GM12891 (cell line): ENCODE measurements around the gene CAMKMT.

ENCODE experiments used
- DNase-seq: peaks from one replicate; pipeline ENCODE4 v3.0.0; 2011; ENCODE audit warnings: low spot score; ENCODE audit not compliant: insufficient read length
- FAIRE-seq: peaks from 2 replicates; lab custom pipeline; 2011; peaks lifted over from hg19 to GRCh38; lab: Jason Lieb, UNC
- PAX5 ChIP-seq: IDR thresholded peaks from 2 replicates; pipeline ENCODE4 v1.6.1; 2011; ENCODE audit warnings: low read length, moderate library complexity, mild to moderate bottlenecking; ENCODE audit not compliant: insufficient read depth, severe bottlenecking
- POLR2A ChIP-seq: IDR thresholded peaks from 2 replicates; pipeline ENCODE4 v1.6.1; 2011; ENCODE audit warnings: low read depth, low read length, control low read depth
- POLR2AphosphoS5 ChIP-seq: IDR thresholded peaks from 2 replicates; pipeline ENCODE4 v1.6.1; 2011; ENCODE audit warnings: low read depth, low read length, control low read depth
- POU2F2 ChIP-seq: IDR thresholded peaks from 2 replicates; pipeline ENCODE4 v1.6.1; 2011; ENCODE audit warnings: low read depth, mild to moderate bottlenecking, control low read depth, low read length, moderate library complexity
- SPI1 ChIP-seq: IDR thresholded peaks from 2 replicates; pipeline ENCODE4 v1.6.1; 2011; ENCODE audit warnings: low read depth, low read length, control low read depth
- TAF1 ChIP-seq: IDR thresholded peaks from 2 replicates; pipeline ENCODE4 v1.6.1; 2011; ENCODE audit warnings: low read depth, low read length, control low read depth

The CAMKMT gene

DNA sequence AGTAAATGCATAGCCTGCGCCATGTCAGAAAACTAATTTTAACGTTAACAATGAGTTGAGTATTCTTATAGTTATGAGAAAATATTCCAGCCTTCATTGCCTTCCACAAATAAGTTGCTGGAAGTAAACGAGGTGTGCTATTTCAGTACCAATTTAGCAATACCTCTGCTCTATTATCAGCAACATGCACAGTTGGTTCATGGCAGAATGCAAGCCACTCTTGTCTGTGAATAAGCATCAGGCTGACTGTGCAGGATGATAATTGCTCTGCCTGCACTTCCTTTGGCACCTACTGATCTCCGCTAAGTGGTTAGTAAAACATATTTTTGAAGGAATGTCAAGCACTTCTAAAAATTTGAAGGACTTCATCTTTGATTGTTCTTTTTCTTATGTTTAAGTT is 317.8 kb downstream of the CAMKMT start:
- FAIRE-seq = no peak
- TF ChIP-seq PAX5 = no peak
- TF ChIP-seq POLR2AphosphoS5 = no peak
- TF ChIP-seq TAF1 = no peak
- TF ChIP-seq POU2F2 = no peak
- no peak for TF ChIP-seq POLR2A
- no peak for TF ChIP-seq SPI1

DNA sequence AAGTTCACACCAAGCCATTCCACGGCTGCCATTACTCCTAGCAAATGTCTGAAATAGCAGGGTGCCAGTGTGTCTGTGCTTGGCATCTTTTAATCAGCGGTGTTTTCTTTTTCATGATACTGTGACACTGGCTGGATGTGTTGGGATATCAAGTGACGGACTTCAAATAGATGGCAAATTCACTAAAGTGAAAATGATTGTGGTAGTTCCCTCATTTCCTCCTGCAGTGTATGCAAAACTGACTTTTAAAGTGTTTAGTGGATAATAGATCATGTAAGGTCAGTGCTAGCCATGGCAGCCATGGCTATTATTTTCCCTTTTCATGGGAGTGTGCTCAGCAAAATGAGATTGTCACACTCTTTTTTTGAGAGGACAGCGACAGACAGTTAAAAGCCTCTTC is 318.2 kb downstream of the CAMKMT start:
- no peak for TF ChIP-seq SPI1
- TF ChIP-seq POLR2A = no peak
- TF ChIP-seq PAX5 = no peak
- no peak for TF ChIP-seq TAF1
- no peak for TF ChIP-seq POLR2AphosphoS5
- no peak for TF ChIP-seq POU2F2
- DNase-seq (no peak), FAIRE-seq (no peak)

More for the DNA sequence above, 317.8 kb downstream of the CAMKMT start:
- DNase-seq = no peak

DNA sequence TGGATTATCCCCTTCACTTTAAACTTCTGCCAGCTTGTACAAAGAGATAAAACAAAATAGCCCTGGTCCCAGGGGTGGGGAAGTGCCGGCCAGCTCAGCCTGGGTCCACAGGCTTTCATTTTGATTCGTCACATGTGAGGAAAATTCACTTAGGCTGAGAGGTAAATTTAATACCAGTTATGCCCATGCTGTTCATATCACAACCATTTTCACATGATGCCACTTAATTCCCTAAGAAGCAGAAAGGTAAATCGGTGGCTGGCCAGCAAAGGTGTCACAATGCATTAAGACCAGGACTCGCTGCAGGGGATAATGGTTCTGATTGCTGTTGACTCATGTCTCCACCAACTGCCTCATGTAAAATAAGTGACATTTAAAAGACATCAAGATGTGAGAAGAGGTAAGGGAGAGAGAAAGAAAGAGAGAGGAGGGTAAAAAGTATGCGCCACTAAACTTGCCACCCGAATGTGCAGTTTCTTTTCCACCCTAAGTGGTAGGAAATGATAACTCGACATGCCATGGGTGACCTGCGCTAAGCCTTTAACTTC is 318.8 kb downstream of the CAMKMT start:
- FAIRE-seq (no peak), DNase-seq (no peak)
- TF ChIP-seq POU2F2 (no peak), SPI1 (no peak), POLR2AphosphoS5 (no peak), TAF1 (no peak), POLR2A (no peak), PAX5 (no peak)

DNA sequence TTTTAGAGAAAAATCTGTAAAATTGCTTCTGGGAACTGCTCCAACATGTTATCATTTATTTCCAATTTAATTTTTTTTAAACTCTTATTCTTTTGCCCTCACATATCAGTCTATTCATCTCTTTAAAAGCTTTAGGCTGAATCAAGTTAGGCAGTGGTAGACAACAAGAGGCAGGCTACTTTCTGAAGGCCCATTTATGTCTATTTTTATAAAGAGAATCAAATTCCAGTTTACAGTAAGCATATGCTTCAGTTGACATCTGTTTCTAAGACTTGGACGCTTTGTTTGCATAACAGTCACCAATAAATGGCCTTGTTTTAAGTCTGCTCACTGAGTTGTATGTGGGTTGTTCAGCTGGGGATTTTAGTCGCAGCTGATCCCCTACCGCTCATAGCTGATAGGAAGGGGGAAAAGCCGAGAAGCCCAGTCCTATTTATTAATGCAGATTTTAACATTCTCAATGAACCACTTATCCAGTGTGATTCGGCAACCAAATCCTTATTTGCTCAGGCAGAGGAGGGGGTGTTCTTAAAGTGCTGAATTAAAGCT is 319.3 kb downstream of the CAMKMT start:
- no peak for DNase-seq
- TF ChIP-seq PAX5 (no peak), POLR2A (no peak), SPI1 (no peak), POLR2AphosphoS5 (no peak), TAF1 (no peak), POU2F2 (no peak)
- FAIRE-seq = no peak

DNA sequence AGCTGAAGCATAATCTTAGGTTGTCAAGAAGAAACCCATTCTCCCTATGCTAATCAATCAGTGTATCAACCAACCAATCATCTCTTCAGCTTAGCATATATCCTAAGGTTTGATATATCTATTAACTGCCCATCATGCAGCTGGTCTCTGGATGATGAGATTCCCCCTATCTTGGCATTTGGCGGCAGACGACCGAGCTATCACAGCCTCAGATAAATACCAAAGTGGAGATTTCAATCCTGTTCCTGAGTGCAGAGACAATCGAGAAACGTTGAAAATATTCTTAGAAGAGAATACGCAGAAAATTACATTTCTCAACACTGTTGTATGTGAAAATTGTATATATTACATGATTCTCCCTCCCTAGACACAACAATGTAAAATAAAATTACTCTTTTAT is 320.7 kb downstream of the CAMKMT start:
- no peak for FAIRE-seq
- no peak for DNase-seq
- TF ChIP-seq SPI1 (no peak), POU2F2 (no peak), PAX5 (no peak), POLR2A (no peak), TAF1 (no peak), POLR2AphosphoS5 (no peak)

DNA sequence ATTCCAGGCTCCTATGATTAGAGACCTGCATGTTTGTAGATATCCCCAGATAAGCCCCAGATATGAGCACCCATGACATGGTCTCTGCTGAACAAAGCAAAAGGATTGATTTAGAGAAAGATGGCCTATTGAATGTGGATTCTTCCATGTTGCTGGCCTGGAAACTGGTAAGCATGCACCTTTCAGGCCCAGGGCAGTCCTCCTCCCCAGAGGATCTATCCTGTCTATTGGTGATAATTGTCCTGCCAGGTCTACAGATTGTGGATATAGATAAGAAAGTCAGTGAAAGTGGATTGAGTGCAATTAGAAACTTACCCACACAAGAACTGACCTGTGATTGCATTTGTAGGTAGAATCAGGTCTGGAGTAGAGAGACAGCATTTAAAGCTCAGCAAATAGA is 322.8 kb downstream of the CAMKMT start:
- no peak for DNase-seq
- FAIRE-seq = no peak
- TF ChIP-seq POLR2A (no peak), SPI1 (no peak), PAX5 (no peak), POLR2AphosphoS5 (no peak), POU2F2 (no peak), TAF1 (no peak)

DNA sequence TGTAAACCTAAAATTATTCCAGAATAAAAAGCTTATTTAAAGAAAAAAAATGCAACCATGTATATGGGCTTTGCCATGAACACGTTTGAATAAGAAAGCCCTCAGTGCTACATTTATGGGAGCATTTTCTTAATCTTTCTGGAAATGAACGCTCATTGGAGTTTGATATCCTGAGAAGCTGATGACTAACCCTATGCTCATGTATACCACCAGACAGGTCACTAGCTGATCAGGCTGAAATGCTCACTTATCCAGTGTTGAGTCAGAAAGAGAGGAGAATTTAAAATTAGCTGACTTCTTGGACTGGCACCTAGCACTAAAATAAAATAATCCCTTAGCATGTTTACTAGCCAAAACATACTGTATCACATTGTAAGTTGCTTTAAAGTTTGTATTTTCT is 324.8 kb downstream of the CAMKMT start:
- TF ChIP-seq POLR2AphosphoS5 (no peak), POU2F2 (no peak), SPI1 (no peak), TAF1 (no peak), POLR2A (no peak), PAX5 (no peak)
- DNase-seq (no peak), FAIRE-seq (no peak)

DNA sequence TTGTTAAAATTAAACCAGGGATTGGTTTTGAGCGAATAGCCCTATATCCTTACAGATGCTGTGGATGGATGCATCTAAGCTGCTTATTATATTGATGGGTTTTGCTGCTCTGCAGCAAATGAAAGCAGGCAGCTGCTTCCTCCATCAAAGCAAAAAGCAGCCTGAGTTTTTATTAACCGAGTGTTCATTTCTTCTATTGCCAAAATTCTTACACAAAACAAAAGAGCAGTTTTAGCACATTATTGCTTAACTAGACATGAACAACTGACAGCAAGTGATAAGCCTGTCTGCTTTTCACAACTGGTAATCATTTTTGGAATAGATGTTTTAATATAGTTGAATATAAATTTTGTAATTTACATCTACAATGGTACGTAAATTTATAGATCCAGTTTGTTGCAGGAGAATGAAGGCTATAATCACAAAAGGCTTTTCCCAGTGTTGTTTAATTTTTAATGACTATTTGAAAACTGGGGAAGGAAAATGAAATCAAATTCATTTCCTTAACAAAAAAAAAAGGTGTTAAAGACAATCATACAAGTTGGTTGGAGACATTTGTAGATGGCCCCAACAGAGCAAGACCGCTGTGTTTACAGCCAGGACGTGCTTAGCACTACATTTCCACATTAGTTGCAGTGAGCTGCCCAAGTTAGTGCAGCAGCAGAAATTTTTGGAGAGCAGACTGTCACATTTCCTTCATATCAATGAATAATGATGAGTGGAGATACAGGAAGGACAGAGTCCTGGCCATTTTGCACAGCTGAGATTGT is 326.1 kb downstream of the CAMKMT start:
- DNase-seq (no peak), FAIRE-seq (no peak)
- TF ChIP-seq SPI1 = no peak
- no peak for TF ChIP-seq TAF1
- TF ChIP-seq POLR2A = no peak
- TF ChIP-seq PAX5 = no peak
- TF ChIP-seq POLR2AphosphoS5 = no peak
- TF ChIP-seq POU2F2 = no peak

DNA sequence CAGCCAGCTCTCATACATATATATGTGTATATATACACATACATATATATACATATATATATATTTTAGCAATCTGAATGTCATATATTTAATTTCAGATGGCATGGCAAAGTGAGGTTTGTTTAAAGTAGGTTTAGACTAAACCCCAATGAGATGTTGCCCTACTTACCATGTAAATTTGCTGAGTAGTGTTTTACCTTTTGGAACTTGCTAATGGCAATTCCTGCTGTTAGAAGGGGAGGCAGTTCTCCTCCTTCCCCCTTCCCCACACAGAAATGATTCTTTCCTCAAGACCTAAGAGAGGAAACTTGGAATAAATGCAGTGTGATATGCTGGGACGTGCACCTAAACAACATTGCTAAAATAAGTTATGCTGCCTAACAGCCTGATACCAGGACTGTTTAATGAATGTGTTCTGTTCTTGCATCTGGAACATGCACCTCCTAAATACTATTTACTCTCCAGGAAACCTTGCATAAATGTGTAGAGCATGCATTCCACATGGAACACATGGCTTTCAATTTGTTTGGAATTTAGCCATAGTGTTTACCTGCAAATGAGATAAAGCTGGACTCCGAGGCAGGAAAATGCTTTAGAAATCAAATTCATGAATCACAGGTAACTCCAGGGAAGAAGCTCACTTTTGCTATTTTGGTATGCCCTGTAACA is 326.8 kb downstream of the CAMKMT start:
- no peak for DNase-seq
- FAIRE-seq = no peak
- TF ChIP-seq PAX5 = no peak
- no peak for TF ChIP-seq POLR2A
